Caco-2 (cell line): ENCODE measurements around the gene ARFGAP1. TPM values are rescaled to one million over a fixed set of nuclear protein-coding genes. Genes with fewer than 3 reads are reported as not detected.

Source experiments
- BruUV-seq: library from RNA; stranded (reverse); fragments of 400-500 nt; replicated peaks from 2 replicates; lab custom pipeline; 2021; lab: Mats Ljungman, UMichigan
- CTCF ChIA-PET: fragments of 300-600 bp; sonication (Branson Sonifier 250); formaldehyde crosslinking; loops from one replicate; lab custom pipeline; 2022; ENCODE audit warnings: antibody characterized with exemption; lab: Charles Lee
- POLR2A ChIA-PET: fragments of 300-600 bp; sonication (Branson Sonifier 250); formaldehyde crosslinking; loops from one replicate; lab custom pipeline; 2022; ENCODE audit warnings: antibody characterized with exemption; lab: Charles Lee
- DNase-seq, 2 experiments: peaks; one replicate each; pipeline versions ENCODE4 v3.0.0 to v3.0.0-alpha.2; 2020 to 2022
- H3K27me3 ChIP-seq: replicated peaks from 2 replicates; pipeline ENCODE4 v1.6.0; 2011; ENCODE audit warnings: low read length; ENCODE audit not compliant: control insufficient read depth, insufficient read depth
- H3K36me3 ChIP-seq: 2 replicates; pipeline ENCODE4 v1.5.1; 2011; ENCODE audit warnings: low read length; ENCODE audit not compliant: control insufficient read depth, insufficient read depth
- H3K4me1 ChIP-seq: fragments of 250-450 bp; sonication (Bioruptor Pico); 2 replicates; pipeline ENCODE4 v1.5.1; 2020; ENCODE audit warnings: mild to moderate bottlenecking
- H3K4me3 ChIP-seq: 2 replicates; pipeline ENCODE4 v1.5.1; 2011; ENCODE audit warnings: low read depth, mild to moderate bottlenecking, control low read depth, low read length
- H3K9me3 ChIP-seq: fragments of 250-450 bp; sonication (Bioruptor Pico); 2 replicates; pipeline ENCODE4 v1.5.1; 2020; ENCODE audit warnings: mild to moderate bottlenecking, moderate library complexity
- H3K27ac Mint-ChIP-seq: one replicate; pipeline ENCODE4 v1.8.0; 2022; ENCODE audit warnings: mixed read lengths; ENCODE audit not compliant: unreplicated experiment
- H3K27me3 Mint-ChIP-seq: one replicate; pipeline ENCODE4 v1.8.0; 2022; ENCODE audit warnings: mixed read lengths; ENCODE audit not compliant: insufficient read depth, unreplicated experiment
- H3K36me3 Mint-ChIP-seq: one replicate; pipeline ENCODE4 v1.8.0; 2022; ENCODE audit warnings: mild to moderate bottlenecking, mixed read lengths; ENCODE audit not compliant: insufficient read depth, unreplicated experiment
- H3K4me1 Mint-ChIP-seq: one replicate; pipeline ENCODE4 v1.8.0; 2022; ENCODE audit warnings: low read depth, mixed read lengths; ENCODE audit not compliant: unreplicated experiment
- H3K4me3 Mint-ChIP-seq: one replicate; pipeline ENCODE4 v1.8.0; 2022; ENCODE audit warnings: mild to moderate bottlenecking, moderate library complexity, mixed read lengths; ENCODE audit not compliant: unreplicated experiment
- H3K9me3 Mint-ChIP-seq: one replicate; pipeline ENCODE4 v1.8.0; 2022; ENCODE audit warnings: mixed read lengths; ENCODE audit not compliant: unreplicated experiment
- CTCF ChIP-seq, 2 experiments: fragments of 200-600 bp in 1 of 2; IDR thresholded peaks; 1 replicate in 1 of 2; 2 replicates in 1 of 2; pipeline versions ENCODE4 v1.5.1 to v1.8.0; 2011 to 2022; ENCODE audit warnings: antibody characterized with exemption in 1 of 2, control low read depth in 1 of 2, inconsistent platforms in 1 of 2, low read depth in 1 of 2, low read length in 1 of 2, mild to moderate bottlenecking in 1 of 2, moderate library complexity in 1 of 2; ENCODE audit not compliant: insufficient read depth in 1 of 2, severe bottlenecking in 1 of 2, unreplicated experiment in 1 of 2
- intact Hi-C: fragments of 100-400 bp; cut with micrococcal nuclease; formaldehyde crosslinking; loops from one replicate; pipeline ENCODE4 v1.10.0; 2022; ENCODE audit not compliant: unreplicated experiment
- total RNA-seq: library from RNA; stranded (reverse); gene quantifications from 2 replicates; pipeline ENCODE4 v1.2.3, GENCODE V29; 2022

Gene ARFGAP1
- total RNA-seq, 1 experiment from 2014 or later: 275 TPM

- peaks cover 99% of the 10 kb centered on the region for H3K36me3 Mint-ChIP-seq
- POLR2A ChIA-PET: interaction anchor here (0.6 to 1.5 kb wide), 2 partner anchors 12 to 797 kb away, joined by 3 to 4 read pairs; partner anchors contain the start of gene ARFGAP1
- H3K27me3 Mint-ChIP-seq: no peaks in the 10 kb centered on the region
These were observed 11.9 kb downstream of the ARFGAP1 start for GRCh38 chr20:63284544-63284949.

GRCh38 chr20:63284981-63285524 lies 12.4 kb downstream of the ARFGAP1 start:
- H3K4me1 Mint-ChIP-seq: no peaks in the 10 kb centered on the region

More at GRCh38 chr20:63284544-63284949, 11.9 kb downstream of the ARFGAP1 start:
- no peak overlapping the region for H3K4me3 Mint-ChIP-seq
- no peaks in the 10 kb centered on the region for H3K9me3 Mint-ChIP-seq
- no peaks in the 10 kb centered on the region for H3K9me3 ChIP-seq
- no peak for DNase-seq
- no peaks in the 10 kb centered on the region for H3K4me1 ChIP-seq
- BruUV-seq: no TSS peak
- intact Hi-C loops: no loop called here
- H3K27ac Mint-ChIP-seq: peak overlapping the region; percentile 47
- peaks cover 7% of the 10 kb centered on the region for H3K36me3 ChIP-seq
- no peak for TF ChIP-seq CTCF (IDR thresholded peaks at IDR 0.05; ENCODE audit: insufficient read depth in 1 of 2, low read depth in 1 of 2, low read length in 1 of 2, severe bottlenecking in 1 of 2, unreplicated experiment in 1 of 2)
- no peaks in the 10 kb centered on the region for H3K27me3 ChIP-seq
- CTCF ChIA-PET: interaction anchor here (1.2 to 3.8 kb wide), 2 partner anchors 11 to 61 kb away, joined by 3 to 18 read pairs; no protein-coding TSS in a partner anchor
- no peaks in the 10 kb centered on the region for H3K4me1 Mint-ChIP-seq
- no peak overlapping the region for H3K4me3 ChIP-seq

More at GRCh38 chr20:63284981-63285524, 12.4 kb downstream of the ARFGAP1 start:
- ChIA-PET POLR2A (interaction anchor here (1.5 kb wide), 1 partner anchor 12 kb away, joined by 3 read pairs; the partner anchor contains the start of gene ARFGAP1), CTCF (interaction anchor here (0.6 to 3.8 kb wide), 4 partner anchors 11 to 193 kb away, joined by 3 to 18 read pairs (median 4); no protein-coding TSS in a partner anchor)
- H3K9me3 ChIP-seq: no peaks in the 10 kb centered on the region
- H3K27me3 Mint-ChIP-seq: no peaks in the 10 kb centered on the region
- no peaks in the 10 kb centered on the region for H3K9me3 Mint-ChIP-seq
- no peak for DNase-seq
- H3K4me1 ChIP-seq: no peaks in the 10 kb centered on the region
- peaks cover 5% of the 10 kb centered on the region for H3K36me3 ChIP-seq
- H3K27ac Mint-ChIP-seq: peak overlapping the region; percentile 47
- intact Hi-C loops: no loop called here
- H3K4me3 Mint-ChIP-seq: no peak overlapping the region
- no TSS peak for BruUV-seq
- peaks cover 99% of the 10 kb centered on the region for H3K36me3 Mint-ChIP-seq
- no peak for TF ChIP-seq CTCF (IDR thresholded peaks at IDR 0.05; ENCODE audit: insufficient read depth in 1 of 2, low read depth in 1 of 2, low read length in 1 of 2, severe bottlenecking in 1 of 2, unreplicated experiment in 1 of 2)
- no peaks in the 10 kb centered on the region for H3K27me3 ChIP-seq
- no peak overlapping the region for H3K4me3 ChIP-seq
